Caco-2 (cell line): ENCODE data around the gene VTI1A. TPM values are rescaled to one million over a fixed set of nuclear protein-coding genes. Genes with fewer than 3 reads are reported as not detected.

Experiments
- BruUV-seq: library from RNA; stranded (reverse); fragments of 400-500 nt; replicated peaks from 2 replicates; lab custom pipeline; 2021; lab: Mats Ljungman, UMichigan
- CTCF ChIA-PET: fragments of 300-600 bp; sonication (Branson Sonifier 250); formaldehyde crosslinking; loops from one replicate; lab custom pipeline; 2022; ENCODE audit warnings: antibody characterized with exemption; lab: Charles Lee
- POLR2A ChIA-PET: fragments of 300-600 bp; sonication (Branson Sonifier 250); formaldehyde crosslinking; loops from one replicate; lab custom pipeline; 2022; ENCODE audit warnings: antibody characterized with exemption; lab: Charles Lee
- DNase-seq, 2 experiments: peaks; one replicate each; pipeline versions ENCODE4 v3.0.0 to v3.0.0-alpha.2; 2020 to 2022
- H3K27me3 ChIP-seq: replicated peaks from 2 replicates; pipeline ENCODE4 v1.6.0; 2011; ENCODE audit warnings: low read length; ENCODE audit not compliant: control insufficient read depth, insufficient read depth
- H3K36me3 ChIP-seq: 2 replicates; pipeline ENCODE4 v1.5.1; 2011; ENCODE audit warnings: low read length; ENCODE audit not compliant: control insufficient read depth, insufficient read depth
- H3K4me1 ChIP-seq: fragments of 250-450 bp; sonication (Bioruptor Pico); 2 replicates; pipeline ENCODE4 v1.5.1; 2020; ENCODE audit warnings: mild to moderate bottlenecking
- H3K4me3 ChIP-seq: 2 replicates; pipeline ENCODE4 v1.5.1; 2011; ENCODE audit warnings: low read depth, mild to moderate bottlenecking, control low read depth, low read length
- H3K9me3 ChIP-seq: fragments of 250-450 bp; sonication (Bioruptor Pico); 2 replicates; pipeline ENCODE4 v1.5.1; 2020; ENCODE audit warnings: mild to moderate bottlenecking, moderate library complexity
- H3K27ac Mint-ChIP-seq: one replicate; pipeline ENCODE4 v1.8.0; 2022; ENCODE audit warnings: mixed read lengths; ENCODE audit not compliant: unreplicated experiment
- H3K27me3 Mint-ChIP-seq: one replicate; pipeline ENCODE4 v1.8.0; 2022; ENCODE audit warnings: mixed read lengths; ENCODE audit not compliant: insufficient read depth, unreplicated experiment
- H3K36me3 Mint-ChIP-seq: one replicate; pipeline ENCODE4 v1.8.0; 2022; ENCODE audit warnings: mild to moderate bottlenecking, mixed read lengths; ENCODE audit not compliant: insufficient read depth, unreplicated experiment
- H3K4me1 Mint-ChIP-seq: one replicate; pipeline ENCODE4 v1.8.0; 2022; ENCODE audit warnings: low read depth, mixed read lengths; ENCODE audit not compliant: unreplicated experiment
- H3K4me3 Mint-ChIP-seq: one replicate; pipeline ENCODE4 v1.8.0; 2022; ENCODE audit warnings: mild to moderate bottlenecking, moderate library complexity, mixed read lengths; ENCODE audit not compliant: unreplicated experiment
- H3K9me3 Mint-ChIP-seq: one replicate; pipeline ENCODE4 v1.8.0; 2022; ENCODE audit warnings: mixed read lengths; ENCODE audit not compliant: unreplicated experiment
- intact Hi-C: fragments of 100-400 bp; cut with micrococcal nuclease; formaldehyde crosslinking; loops from one replicate; pipeline ENCODE4 v1.10.0; 2022; ENCODE audit not compliant: unreplicated experiment
- total RNA-seq: library from RNA; stranded (reverse); gene quantifications from 2 replicates; pipeline ENCODE4 v1.2.3, GENCODE V29; 2022
- TF ChIP-seq, protein P1 (sequence below), 2 experiments: fragments of 200-600 bp in 1 of 2; IDR thresholded peaks; 1 replicate in 1 of 2; 2 replicates in 1 of 2; pipeline versions ENCODE4 v1.5.1 to v1.8.0; 2011 to 2022; ENCODE audit warnings: antibody characterized with exemption in 1 of 2, control low read depth in 1 of 2, inconsistent platforms in 1 of 2, low read depth in 1 of 2, low read length in 1 of 2, mild to moderate bottlenecking in 1 of 2, moderate library complexity in 1 of 2; ENCODE audit not compliant: insufficient read depth in 1 of 2, severe bottlenecking in 1 of 2, unreplicated experiment in 1 of 2

Gene VTI1A
- total RNA-seq, 1 experiment from 2014 or later: 45.6 TPM

GRCh38 chr10:112535531-112535951 lies 88.5 kb downstream of the VTI1A start:
- no peak overlapping the region for H3K27ac Mint-ChIP-seq
- intact Hi-C loops: no loop called here
- no peaks in the 10 kb centered on the region for H3K4me1 ChIP-seq
- H3K9me3 ChIP-seq: no peaks in the 10 kb centered on the region
- no peaks in the 10 kb centered on the region; the same call in 1 of the 2 replicates for H3K36me3 ChIP-seq
- no peak for DNase-seq
- ChIA-PET CTCF (no interaction called here), POLR2A (no interaction called here)
- no peaks in the 10 kb centered on the region for H3K4me1 Mint-ChIP-seq
- TF ChIP-seq, protein P1, sequence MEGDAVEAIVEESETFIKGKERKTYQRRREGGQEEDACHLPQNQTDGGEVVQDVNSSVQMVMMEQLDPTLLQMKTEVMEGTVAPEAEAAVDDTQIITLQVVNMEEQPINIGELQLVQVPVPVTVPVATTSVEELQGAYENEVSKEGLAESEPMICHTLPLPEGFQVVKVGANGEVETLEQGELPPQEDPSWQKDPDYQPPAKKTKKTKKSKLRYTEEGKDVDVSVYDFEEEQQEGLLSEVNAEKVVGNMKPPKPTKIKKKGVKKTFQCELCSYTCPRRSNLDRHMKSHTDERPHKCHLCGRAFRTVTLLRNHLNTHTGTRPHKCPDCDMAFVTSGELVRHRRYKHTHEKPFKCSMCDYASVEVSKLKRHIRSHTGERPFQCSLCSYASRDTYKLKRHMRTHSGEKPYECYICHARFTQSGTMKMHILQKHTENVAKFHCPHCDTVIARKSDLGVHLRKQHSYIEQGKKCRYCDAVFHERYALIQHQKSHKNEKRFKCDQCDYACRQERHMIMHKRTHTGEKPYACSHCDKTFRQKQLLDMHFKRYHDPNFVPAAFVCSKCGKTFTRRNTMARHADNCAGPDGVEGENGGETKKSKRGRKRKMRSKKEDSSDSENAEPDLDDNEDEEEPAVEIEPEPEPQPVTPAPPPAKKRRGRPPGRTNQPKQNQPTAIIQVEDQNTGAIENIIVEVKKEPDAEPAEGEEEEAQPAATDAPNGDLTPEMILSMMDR (IDR thresholded peaks at IDR 0.05; ENCODE audit: insufficient read depth in 1 of 2, low read depth in 1 of 2, low read length in 1 of 2, severe bottlenecking in 1 of 2, unreplicated experiment in 1 of 2): no peak
- H3K9me3 Mint-ChIP-seq: no peaks in the 10 kb centered on the region
- no peaks in the 10 kb centered on the region for H3K27me3 Mint-ChIP-seq
- BruUV-seq: no TSS peak
- H3K27me3 ChIP-seq: no peaks in the 10 kb centered on the region
- peaks cover 12% of the 10 kb centered on the region for H3K36me3 Mint-ChIP-seq
- H3K4me3 Mint-ChIP-seq: no peak overlapping the region
- no peak overlapping the region for H3K4me3 ChIP-seq

GRCh38 chr10:112536663-112537062 lies 89.6 kb downstream of the VTI1A start:
- CTCF ChIA-PET: interaction anchor here (0.5 kb wide), 1 partner anchor 52 kb away, joined by 4 read pairs; no protein-coding TSS in a partner anchor
- POLR2A ChIA-PET: no interaction called here
- no peak overlapping the region for H3K4me3 Mint-ChIP-seq
- peaks cover 7% of the 10 kb centered on the region for H3K36me3 Mint-ChIP-seq
- DNase-seq: no peak
- Histone ChIP-seq H3K4me3 (no peak overlapping the region), H3K27me3 (no peaks in the 10 kb centered on the region), H3K9me3 (no peaks in the 10 kb centered on the region), H3K36me3 (no peaks in the 10 kb centered on the region; the same call in 1 of the 2 replicates), H3K4me1 (no peaks in the 10 kb centered on the region)
- no peaks in the 10 kb centered on the region for H3K9me3 Mint-ChIP-seq
- no TSS peak for BruUV-seq
- H3K27me3 Mint-ChIP-seq: no peaks in the 10 kb centered on the region
- H3K4me1 Mint-ChIP-seq: no peaks in the 10 kb centered on the region
- no peak overlapping the region for H3K27ac Mint-ChIP-seq
- intact Hi-C loops: no loop called here
- TF ChIP-seq, protein P1 (IDR thresholded peaks at IDR 0.05; ENCODE audit: insufficient read depth in 1 of 2, low read depth in 1 of 2, low read length in 1 of 2, severe bottlenecking in 1 of 2, unreplicated experiment in 1 of 2): no peak

DNA sequence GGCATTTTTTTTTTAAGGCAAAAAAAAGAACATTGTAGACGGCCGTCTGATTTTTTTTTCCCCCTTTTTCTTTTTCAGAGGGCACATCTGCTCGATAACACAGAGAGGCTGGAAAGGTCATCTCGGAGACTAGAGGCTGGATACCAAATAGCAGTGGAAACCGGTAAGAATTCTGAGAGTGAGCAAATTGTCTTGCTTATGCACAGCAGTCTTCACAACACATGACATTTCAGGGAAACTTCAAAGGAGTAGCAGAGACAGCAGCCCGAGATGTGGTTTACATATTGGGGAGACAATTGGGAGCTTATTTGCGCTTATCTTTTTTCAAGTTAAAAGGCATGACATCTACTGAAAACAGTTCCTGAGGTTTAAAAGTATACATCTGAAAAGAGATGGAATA lies 91.2 kb downstream of the VTI1A start:
- no peak for DNase-seq
- no peak overlapping the region for H3K4me3 Mint-ChIP-seq
- Histone ChIP-seq H3K4me3 (no peak overlapping the region), H3K27me3 (no peaks in the 10 kb centered on the region), H3K4me1 (no peaks in the 10 kb centered on the region), H3K9me3 (no peaks in the 10 kb centered on the region), H3K36me3 (no peaks in the 10 kb centered on the region; the same call in 1 of the 2 replicates)
- H3K4me1 Mint-ChIP-seq: no peaks in the 10 kb centered on the region
- POLR2A ChIA-PET: no interaction called here
- H3K9me3 Mint-ChIP-seq: no peaks in the 10 kb centered on the region
- BruUV-seq: no TSS peak
- intact Hi-C loops: no loop called here
- no peak overlapping the region for H3K27ac Mint-ChIP-seq
- no peaks in the 10 kb centered on the region for H3K27me3 Mint-ChIP-seq
- CTCF ChIA-PET: no interaction called here
- TF ChIP-seq, protein P1 (IDR thresholded peaks at IDR 0.05; ENCODE audit: insufficient read depth in 1 of 2, low read depth in 1 of 2, low read length in 1 of 2, severe bottlenecking in 1 of 2, unreplicated experiment in 1 of 2): no peak
- peaks cover 7% of the 10 kb centered on the region for H3K36me3 Mint-ChIP-seq
